ENCODE results near the gene PDLIM5.

DNA sequence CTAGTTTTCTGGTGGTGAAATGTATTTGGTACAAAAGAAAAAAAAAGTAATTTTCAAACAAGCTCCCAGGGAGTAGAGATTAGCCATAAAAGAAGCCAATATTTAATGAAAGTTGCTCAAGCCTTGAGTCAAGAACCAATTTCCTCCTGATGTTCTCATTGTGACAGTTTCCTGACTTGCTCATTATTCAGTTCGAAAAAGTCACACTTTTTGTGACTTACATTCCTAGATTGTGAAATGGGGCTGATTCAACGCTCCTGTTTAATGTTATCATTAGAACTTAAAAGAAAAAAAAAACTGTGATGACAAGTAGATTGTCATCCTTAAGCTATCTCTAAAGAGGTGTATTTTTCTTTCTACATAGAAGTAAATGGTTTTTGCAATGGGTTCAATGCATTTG is 183.4 kb downstream of the PDLIM5 start:
- TF ChIP-seq POLR2A (IDR thresholded peaks at IDR 0.05; ENCODE audit: low read depth, low read length) = no peak
- TF ChIP-seq POLR2AphosphoS5 (IDR thresholded peaks at IDR 0.05; ENCODE audit: low read depth, low read length) = no peak

Measured in GM12892 (cell line).